ENCODE data around the gene LSR. TPM values are rescaled to one million over a fixed set of nuclear protein-coding genes. Genes with fewer than 3 reads are reported as not detected.

The LSR gene
- total RNA-seq, 1 donor from 2014 or later, result 11.3 TPM

- H3K27me3 ChIP-seq (ENCODE audit: control insufficient read depth, insufficient read depth, low read length), result no peaks in the 10 kb centered on the region
- no peaks in the 10 kb centered on the region for H3K36me3 ChIP-seq (ENCODE audit: control insufficient read depth, insufficient read depth, low read length)
- no peak for TF ChIP-seq CTCF (IDR thresholded peaks at IDR 0.05; ENCODE audit: insufficient read depth, low read length, severe bottlenecking)
- no peak for FAIRE-seq
- no peak for DNase-seq (ENCODE audit: low read depth)
- H3K4me3 ChIP-seq (ENCODE audit: low read depth, low read length), result no peak overlapping the region
Observed at GRCh38 chr19:35287713-35288112, 38.9 kb downstream of the LSR start.

GRCh38 chr19:35288331-35288730 lies 39.5 kb downstream of the LSR start:
- Histone ChIP-seq H3K4me3 (ENCODE audit: low read depth, low read length) (no peak overlapping the region), H3K36me3 (ENCODE audit: control insufficient read depth, insufficient read depth, low read length) (no peaks in the 10 kb centered on the region), H3K27me3 (ENCODE audit: control insufficient read depth, insufficient read depth, low read length) (no peaks in the 10 kb centered on the region)
- DNase-seq (ENCODE audit: low read depth) (no peak), FAIRE-seq (no peak)
- TF ChIP-seq CTCF (IDR thresholded peaks at IDR 0.05; ENCODE audit: insufficient read depth, low read length, severe bottlenecking), result no peak

GRCh38 chr19:35288906-35289305 lies 40.1 kb downstream of the LSR start:
- FAIRE-seq (no peak), DNase-seq (ENCODE audit: low read depth) (no peak)
- Histone ChIP-seq H3K36me3 (ENCODE audit: control insufficient read depth, insufficient read depth, low read length) (no peaks in the 10 kb centered on the region), H3K4me3 (ENCODE audit: low read depth, low read length) (no peak overlapping the region), H3K27me3 (ENCODE audit: control insufficient read depth, insufficient read depth, low read length) (no peaks in the 10 kb centered on the region)
- TF ChIP-seq CTCF (IDR thresholded peaks at IDR 0.05; ENCODE audit: insufficient read depth, low read length, severe bottlenecking), result no peak

- no peaks in the 10 kb centered on the region for H3K27me3 ChIP-seq (ENCODE audit: control insufficient read depth, insufficient read depth, low read length)
- no peak for FAIRE-seq
- no peak for TF ChIP-seq CTCF (IDR thresholded peaks at IDR 0.05; ENCODE audit: insufficient read depth, low read length, severe bottlenecking)
- no peak for DNase-seq (ENCODE audit: low read depth)
- H3K36me3 ChIP-seq (ENCODE audit: control insufficient read depth, insufficient read depth, low read length), result no peaks in the 10 kb centered on the region
- no peak overlapping the region for H3K4me3 ChIP-seq (ENCODE audit: low read depth, low read length)
Observed at GRCh38 chr19:35290381-35291127, 41.8 kb downstream of the LSR start.

GRCh38 chr19:35291259-35291658 lies 42.5 kb downstream of the LSR start:
- FAIRE-seq (no peak), DNase-seq (ENCODE audit: low read depth) (no peak)
- no peaks in the 10 kb centered on the region for H3K36me3 ChIP-seq (ENCODE audit: control insufficient read depth, insufficient read depth, low read length)
- H3K27me3 ChIP-seq (ENCODE audit: control insufficient read depth, insufficient read depth, low read length), result no peaks in the 10 kb centered on the region
- H3K4me3 ChIP-seq (ENCODE audit: low read depth, low read length), result no peak overlapping the region
- TF ChIP-seq CTCF (IDR thresholded peaks at IDR 0.05; ENCODE audit: insufficient read depth, low read length, severe bottlenecking), result no peak

GRCh38 chr19:35291916-35292315 lies 43.1 kb downstream of the LSR start, which contains the start of gene MAG:
TSS of gene MAG (plus strand) at chr19:35292161. CDS start at chr19:35295409, 3,248 bp downstream.
- DNase-seq (ENCODE audit: low read depth) (no peak), FAIRE-seq (no peak)
- Histone ChIP-seq H3K36me3 (ENCODE audit: control insufficient read depth, insufficient read depth, low read length) (no peaks in the 10 kb centered on the region), H3K4me3 (ENCODE audit: low read depth, low read length) (no peak within 1 kb of the TSS), H3K27me3 (ENCODE audit: control insufficient read depth, insufficient read depth, low read length) (no peaks in the 10 kb centered on the region)
- no peak for TF ChIP-seq CTCF (IDR thresholded peaks at IDR 0.05; ENCODE audit: insufficient read depth, low read length, severe bottlenecking)
